TTC549 (cell line): ENCODE results near the gene DGAT2L6.
"Not testable (repeated sequence)": the region's sequence is repeated elsewhere in the genome, so short reads cannot be mapped to it uniquely, and the experiment has no call there.

Experiments used
- FAIRE-seq: peaks from 2 replicates; lab custom pipeline; 2012; peaks lifted over from hg19 to GRCh38; lab: Jason Lieb, UNC

The DGAT2L6 gene

DNA sequence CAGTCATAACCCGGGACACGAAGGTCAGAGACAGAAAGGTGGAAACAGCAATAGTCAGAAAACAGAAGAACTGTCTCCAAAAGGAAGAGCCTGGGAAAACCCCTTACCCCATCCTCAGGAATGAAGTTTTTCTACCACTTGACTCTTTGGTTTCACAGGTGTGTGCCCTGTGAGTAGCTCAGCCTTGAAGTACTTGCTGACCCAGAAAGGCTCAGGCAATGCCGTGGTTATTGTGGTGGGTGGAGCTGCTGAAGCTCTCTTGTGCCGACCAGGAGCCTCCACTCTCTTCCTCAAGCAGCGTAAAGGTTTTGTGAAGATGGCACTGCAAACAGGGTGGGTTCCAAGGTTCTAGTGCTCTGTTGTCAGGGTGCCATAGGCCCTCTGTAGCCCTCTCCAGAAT lies 24.4 kb downstream of the DGAT2L6 start:
- FAIRE-seq: no peak

DNA sequence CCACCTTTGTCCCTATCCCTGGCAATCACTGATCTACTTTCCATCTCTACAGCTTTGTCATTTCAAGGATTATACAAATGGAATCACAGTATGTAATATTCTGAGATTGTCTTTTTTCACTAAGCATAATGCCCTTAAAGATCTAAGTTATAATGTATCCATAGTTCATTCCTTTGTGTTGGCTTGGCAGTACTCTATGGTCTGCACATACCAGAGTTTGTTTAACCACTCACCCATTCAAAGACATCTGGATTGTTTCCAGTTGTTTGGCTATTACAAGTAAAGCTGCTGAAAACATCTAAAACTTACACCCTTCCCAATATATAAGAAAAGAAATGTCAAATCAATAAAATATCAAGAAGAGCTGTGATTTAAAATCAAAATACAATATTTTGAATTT lies 31.2 kb downstream of the DGAT2L6 start:
- FAIRE-seq: no peak

DNA sequence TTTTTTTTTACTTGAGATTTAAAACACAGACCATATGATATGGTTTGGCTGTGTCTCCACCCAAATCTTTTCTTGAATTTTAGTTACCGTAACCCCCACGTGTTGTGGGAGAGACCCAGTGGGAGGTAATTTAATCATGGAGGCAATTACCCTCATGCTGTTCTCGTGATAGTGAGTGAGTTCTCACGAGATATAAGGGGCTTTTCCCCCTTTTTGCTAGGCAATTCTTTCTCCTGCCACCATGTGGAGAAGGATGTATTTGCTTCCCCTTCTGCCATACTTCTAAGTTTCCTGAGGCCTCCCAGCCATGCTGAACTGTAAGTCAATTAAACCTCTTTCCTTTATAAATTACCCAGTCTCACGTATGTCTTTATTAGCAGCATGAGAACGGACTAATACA lies 32.3 kb downstream of the DGAT2L6 start:
- not testable (repeated sequence) for FAIRE-seq

DNA sequence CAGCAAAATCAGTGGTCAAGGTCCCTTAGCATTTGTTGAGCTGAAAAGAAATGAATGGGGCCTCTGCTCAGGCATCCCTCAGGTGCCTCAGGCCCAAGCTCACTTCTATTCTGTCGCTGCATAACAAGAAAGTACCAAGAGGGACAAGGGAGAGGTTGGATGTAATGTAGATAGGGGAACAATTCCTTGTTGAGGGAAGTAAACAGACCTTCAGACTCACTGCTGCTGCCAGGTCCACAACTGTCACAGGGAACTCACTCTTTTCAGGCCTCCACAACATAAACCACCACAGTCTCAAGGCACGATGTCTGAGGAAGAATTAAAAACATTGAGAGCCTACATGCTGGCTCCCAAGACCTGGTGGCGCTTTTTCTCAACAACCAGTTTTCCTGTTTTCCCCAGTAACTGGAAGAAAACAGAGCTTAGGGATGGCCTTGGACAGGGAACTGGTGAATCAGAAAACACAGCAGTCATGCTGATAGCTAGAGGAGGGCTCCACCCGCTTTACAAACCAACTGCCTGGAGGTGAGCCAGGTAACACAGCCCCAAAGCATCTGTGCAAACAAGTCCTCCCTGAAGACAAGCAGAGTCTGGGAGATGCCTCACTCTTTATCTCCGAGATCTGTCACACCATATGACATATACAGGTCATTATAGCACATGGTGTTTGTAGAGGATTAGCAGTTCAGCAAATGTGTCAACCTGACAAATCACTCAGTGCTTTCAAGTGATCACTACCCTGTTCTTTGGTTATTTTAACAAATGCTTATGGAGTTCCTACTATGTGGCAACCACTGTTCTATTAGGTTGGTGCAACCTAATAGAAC lies 42.9 kb downstream of the DGAT2L6 start:
- no peak for FAIRE-seq

DNA sequence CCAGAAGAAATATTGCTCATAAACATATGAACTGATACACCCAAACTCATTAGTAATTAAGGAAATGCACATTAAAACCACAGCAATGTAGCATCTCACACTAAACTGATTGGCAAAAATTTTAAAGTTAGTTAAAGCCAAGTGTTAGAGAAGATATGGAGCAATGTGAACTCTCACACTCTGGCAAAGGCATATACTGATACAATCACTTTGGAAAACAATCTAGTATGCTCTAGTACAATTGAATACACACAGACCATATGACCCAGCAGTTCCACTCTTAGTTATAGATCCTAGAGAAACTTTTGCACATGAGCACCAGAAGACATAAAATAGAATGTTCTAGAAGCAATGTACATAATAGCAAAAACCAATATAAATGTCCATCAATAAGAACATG lies 48.8 kb downstream of the DGAT2L6 start:
- FAIRE-seq: no peak

DNA sequence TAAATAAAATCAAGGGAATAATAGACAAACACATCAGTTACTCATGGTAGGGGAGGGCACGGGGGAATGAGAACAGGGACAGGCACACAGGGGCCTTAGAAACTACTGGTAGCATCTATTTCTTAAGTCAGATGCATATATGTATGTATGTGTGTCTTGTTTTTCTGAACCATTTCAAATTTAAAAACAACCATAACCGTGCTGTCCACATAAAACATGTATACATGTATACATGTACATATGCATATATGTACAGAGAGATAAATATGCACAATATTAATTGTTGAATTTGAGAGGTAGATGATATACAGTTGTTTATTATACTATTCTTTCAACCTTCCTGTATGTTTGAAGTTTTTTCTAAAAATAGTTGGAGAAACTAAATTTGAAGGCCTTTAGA lies 49.4 kb downstream of the DGAT2L6 start:
- no peak for FAIRE-seq

DNA sequence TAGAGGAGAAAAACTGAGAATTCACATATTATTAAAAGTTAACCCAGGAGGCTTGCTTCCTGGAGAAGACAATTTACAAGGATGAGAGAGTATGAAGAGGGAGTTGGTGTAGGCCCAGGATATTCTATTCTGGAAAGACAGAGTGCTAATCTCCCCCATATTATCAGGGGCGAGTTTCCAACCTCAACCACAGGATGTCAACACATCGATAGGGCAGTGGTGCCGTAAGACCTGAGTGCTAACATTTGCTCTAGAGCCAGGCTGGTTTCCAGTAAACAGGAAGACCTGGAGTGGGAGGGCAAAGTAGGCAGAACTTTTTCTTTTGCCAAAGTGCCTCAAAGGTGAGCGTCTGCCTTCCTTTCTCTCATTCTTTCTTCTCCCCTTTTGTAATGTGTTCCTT lies 54.4 kb downstream of the DGAT2L6 start:
- FAIRE-seq: no peak

DNA sequence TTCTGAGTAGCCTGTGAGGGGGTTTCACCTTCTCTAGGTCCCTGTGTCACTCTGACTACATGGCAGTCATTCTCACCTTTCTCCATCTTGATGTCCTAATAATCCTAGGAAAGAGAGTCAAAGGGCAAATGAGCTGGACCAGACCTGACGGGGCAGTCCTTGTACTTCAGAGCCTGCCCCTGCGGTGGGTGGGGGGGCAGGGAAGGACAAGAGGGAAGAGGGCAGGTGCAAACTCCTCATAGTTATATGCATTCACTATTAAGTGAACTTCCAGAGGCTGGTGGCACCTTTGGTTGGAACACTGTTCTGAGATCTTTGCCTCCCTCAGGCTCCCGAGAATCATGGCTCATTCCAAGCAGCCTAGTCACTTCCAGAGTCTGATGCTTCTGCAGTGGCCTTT lies 57.1 kb downstream of the DGAT2L6 start, which contains the start of gene AWAT1:
TSS of gene AWAT1 (plus strand) at position 301 of the 400 bp plus-strand sequence. CDS start at position 342, 41 bp downstream.
- no peak for FAIRE-seq

DNA sequence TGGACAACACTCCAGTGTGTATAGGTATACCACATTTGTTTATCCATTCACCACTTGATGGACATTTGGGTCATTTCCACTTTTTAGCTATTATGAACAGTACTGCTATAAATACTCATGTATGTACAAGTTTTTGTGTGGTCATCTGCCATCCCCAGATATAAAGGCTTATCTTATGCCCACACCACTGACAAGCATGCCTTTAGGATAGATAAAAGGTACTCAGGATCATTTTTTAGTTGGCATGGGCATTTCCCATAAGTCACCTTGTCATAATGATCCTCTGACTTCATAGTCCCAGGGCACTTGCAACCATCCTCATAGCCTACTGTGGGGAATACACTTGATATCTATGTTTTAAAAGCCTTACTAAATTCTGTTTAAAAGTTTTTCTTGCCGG lies 63.5 kb downstream of the DGAT2L6 start:
- FAIRE-seq: no peak

DNA sequence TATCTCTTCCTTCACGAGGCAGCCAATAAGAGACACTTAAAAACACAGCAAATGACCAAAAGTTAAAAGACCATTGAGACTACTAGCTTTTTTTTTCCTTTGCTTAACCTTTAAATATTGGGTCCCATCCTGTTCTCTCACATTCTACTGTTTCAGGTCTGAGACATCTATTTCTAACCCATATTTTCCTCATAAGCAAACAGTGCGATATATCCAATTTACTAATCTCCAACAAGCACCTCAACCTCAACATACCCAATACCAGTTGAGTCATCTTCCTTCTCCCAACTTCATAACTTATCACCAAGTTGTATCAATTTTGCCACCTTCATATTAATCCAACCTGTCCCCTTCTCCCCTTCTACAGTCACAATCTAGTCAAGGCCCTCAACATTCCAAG lies 64.2 kb downstream of the DGAT2L6 start:
- no peak for FAIRE-seq

DNA sequence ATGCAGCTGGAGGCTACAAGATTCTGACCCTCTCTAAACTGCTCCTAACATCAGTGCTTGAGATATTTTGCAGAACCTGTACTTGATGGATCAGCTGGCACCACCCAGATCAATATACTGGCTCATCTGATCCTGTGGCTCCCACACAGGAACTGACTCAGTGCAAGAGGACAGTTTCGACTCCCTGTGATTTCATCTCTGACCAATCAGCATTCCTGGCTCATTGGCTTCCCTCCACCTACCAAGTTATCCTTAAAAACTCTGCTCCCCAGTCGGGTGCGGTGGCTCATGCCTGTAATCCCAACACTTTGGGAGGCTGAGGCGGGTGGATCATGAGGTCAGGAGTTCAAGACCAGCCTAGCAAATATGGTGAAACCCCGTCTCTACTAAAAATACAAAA lies 66.3 kb downstream of the DGAT2L6 start:
- not testable (repeated sequence) for FAIRE-seq

DNA sequence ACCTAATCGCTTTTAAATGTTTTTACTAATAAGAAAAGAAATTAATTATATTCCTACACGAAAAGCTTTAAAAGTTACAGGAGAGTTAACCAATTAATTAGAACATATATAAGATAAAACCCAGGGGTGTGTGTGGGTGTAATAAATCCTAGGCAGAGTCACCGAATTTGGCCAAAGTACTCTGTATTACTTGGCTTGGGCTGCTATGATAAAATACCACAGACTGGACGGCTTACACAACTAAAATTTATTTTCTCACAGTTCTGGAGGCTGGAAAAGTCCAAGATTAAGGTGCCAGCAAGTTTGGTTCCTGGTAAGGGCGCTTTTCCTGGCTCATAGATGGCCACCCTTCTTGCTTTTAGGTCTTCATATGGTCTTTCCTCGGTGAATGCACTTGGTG lies 67.6 kb downstream of the DGAT2L6 start:
- FAIRE-seq: no peak

DNA sequence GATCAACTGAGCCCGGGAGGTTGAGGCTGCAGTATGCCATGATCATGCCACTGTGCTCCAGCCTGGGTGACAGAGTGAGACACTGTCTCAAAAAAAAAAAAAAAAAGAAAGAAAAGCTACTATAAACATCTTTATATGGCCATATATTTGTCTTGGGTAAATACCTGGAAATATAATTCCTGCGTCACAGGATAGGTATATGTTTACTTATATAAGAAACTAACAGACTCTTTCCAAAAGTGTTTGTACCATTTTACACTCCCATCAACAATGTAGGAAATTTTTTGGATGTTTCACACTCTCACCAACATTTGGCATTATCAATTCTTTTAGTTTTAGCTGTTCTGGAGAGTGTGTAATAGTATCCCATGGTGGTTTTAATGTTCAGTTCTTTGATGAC lies 70.0 kb downstream of the DGAT2L6 start:
- no peak for FAIRE-seq

DNA sequence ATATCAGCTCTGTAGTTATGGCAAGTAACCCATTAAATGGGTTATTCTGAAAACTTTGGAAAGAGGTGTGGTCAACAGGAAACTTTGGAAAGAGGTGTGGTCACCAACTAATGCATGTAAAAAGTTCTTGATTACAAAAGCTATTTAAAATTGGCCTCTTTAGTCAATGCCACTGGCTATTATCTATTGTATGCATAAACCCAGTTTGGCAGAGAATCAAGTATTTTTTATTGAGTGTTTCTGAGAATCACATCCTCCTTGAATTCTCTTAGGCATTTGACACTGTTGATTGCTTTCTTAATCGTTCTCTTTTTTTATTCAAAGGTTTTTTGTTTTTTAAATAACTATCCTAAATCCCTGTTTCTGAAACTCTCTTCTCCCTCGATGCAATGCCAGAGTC lies 75.2 kb downstream of the DGAT2L6 start:
- no peak for FAIRE-seq

DNA sequence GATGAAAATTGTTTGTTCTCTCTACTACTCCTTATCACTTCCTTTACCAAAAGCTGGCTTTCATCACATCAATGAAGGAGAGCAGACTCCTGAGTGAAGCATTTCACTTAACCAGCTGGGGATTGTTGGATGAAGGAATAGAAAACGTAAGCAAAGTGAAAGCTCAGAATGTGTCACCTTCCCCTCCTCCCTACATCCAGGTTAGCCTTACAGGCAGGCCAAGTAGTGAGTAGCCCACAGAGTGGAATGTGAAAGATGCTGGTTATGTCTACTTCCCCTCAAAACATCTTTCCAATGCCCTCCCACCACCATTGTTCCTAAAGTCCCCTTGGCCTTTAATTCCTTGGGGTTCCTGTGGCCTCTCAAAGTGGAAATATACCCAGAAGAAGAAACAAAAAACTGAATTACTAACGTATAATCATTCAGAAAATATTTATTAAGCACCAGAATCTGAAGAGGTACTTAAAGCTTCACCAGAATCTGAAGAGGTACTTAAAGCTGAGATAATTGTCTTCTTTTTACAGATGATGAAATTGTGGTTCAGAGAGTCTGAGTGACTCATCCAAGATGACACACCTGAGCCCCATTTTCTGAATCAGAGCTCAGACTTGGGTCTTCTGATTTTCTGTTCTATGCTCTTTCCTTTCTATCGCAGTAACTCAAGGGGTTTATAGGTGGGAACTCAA lies 76.2 kb downstream of the DGAT2L6 start:
- FAIRE-seq: no peak

DNA sequence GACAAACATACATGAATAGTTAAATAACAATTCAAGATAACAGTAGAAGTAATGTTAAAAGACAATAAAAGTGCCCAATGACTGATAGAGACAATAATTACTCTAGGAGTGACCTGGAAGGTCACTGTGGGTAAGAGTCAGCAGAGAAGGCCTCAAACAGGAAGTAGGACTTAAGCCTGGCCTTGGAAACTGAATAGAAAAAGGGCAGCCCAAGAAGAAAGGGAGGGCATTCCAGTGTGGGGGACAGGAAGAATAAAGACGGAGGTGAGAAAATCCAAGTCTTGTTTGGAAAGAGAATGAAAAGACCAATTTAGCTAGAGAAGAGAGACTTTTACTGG lies 76.7 kb downstream of the DGAT2L6 start:
- no peak for FAIRE-seq

DNA sequence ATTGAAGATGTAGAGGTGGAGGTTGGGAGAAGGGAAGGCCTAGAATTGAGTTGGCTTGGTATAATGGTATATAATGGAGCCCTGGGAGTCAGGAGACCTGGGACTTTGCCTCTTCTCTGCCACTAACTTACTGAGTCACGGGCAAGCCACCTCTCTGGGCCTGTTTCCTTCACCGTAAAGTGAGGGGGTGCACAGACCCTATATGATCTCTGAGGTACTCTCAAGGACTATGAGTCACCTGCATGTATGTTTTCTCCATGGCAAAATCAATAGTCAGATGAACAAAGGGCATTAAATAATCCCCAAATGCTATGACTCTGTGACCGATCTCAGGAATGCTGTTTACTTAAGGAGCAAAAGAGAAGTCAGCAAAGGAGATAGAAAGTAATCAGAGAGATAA lies 77.6 kb downstream of the DGAT2L6 start:
- no peak for FAIRE-seq
